Thoracic aorta (tissue), 2 donors: ENCODE results near the gene ZNF267. TPM values are rescaled to one million over a fixed set of nuclear protein-coding genes. Genes with fewer than 3 reads are reported as not detected.

Experiments used
- ATAC-seq: fragments of 150-250 bp; one replicate; pipeline ENCODE4 v1.8.0; 2017; ENCODE audit warnings: low read depth; ENCODE audit not compliant: insufficient number of reproducible peaks, low FRiP score
- DNase-seq: peaks from one replicate; pipeline ENCODE4 v3.0.0-alpha.2; 2020; ENCODE audit warnings: low spot score
- H3K27ac ChIP-seq, 2 donors: fragments of 200-600 bp; sonication (generic); 1 replicate in 1 of 2; 2 replicates in 1 of 2; pipeline ENCODE4 v1.5.1; 2016; ENCODE audit warnings: mild to moderate bottlenecking in 2 of 2, moderate library complexity in 2 of 2
- H3K27me3 ChIP-seq: fragments of 200-600 bp; sonication (generic); replicated peaks from 2 replicates; pipeline ENCODE4 v1.6.0; 2016; ENCODE audit warnings: mild to moderate bottlenecking; ENCODE audit not compliant: insufficient read depth
- H3K36me3 ChIP-seq: fragments of 200-600 bp; sonication (generic); one replicate; pipeline ENCODE4 v1.5.1; 2016
- H3K4me1 ChIP-seq, 2 donors: fragments of 200-600 bp; sonication (generic); 1 replicate in 1 of 2; 2 replicates in 1 of 2; pipeline versions ENCODE4 v1.5.1 to v1.6.0; 2016; ENCODE audit warnings: low read depth in 2 of 2, mild to moderate bottlenecking in 1 of 2; ENCODE audit not compliant: control insufficient read depth in 1 of 2
- H3K4me3 ChIP-seq: fragments of 200-600 bp; sonication (generic); 2 replicates; pipeline ENCODE4 v1.5.1; 2016; ENCODE audit warnings: mild to moderate bottlenecking
- H3K9me3 ChIP-seq: fragments of 200-600 bp; sonication (generic); 2 replicates; pipeline ENCODE4 v1.5.1; 2016
- total RNA-seq, 2 donors: library from RNA; depleted of rRNA; stranded (reverse); fragments of >200 nt; gene quantifications; one replicate each; pipeline versions ENCODE4 v1.1.0 to v1.2.3, GENCODE V29; 2016
- TF ChIP-seq, protein P1 (sequence below): fragments of 200-600 bp; sonication (generic); IDR thresholded peaks from one replicate; pipeline ENCODE4 v1.5.1; 2019; ENCODE audit warnings: antibody characterized with exemption

The ZNF267 gene
- total RNA-seq, 2 donors from 2014 or later, result 5.6 to 16.0 TPM

DNA sequence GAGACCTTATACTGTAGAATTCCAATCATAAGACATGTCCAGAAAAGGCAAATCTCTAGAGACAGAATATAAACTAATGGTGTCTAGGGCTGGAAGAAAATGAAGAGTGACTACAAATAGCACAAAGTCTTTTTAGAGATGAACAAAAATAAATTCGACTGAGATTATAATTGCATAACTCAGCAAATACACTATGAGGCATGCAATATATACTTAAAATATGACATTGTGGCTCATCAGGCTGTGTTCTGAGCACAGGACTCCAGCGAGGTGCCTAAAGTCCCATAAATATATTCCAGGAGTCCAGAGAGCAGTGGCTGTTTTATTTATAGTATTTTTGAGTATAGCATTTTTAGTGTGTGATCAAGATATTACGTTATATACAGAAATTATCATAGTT lies 13.1 kb upstream of the ZNF267 start:
- ATAC-seq, result no peak

DNA sequence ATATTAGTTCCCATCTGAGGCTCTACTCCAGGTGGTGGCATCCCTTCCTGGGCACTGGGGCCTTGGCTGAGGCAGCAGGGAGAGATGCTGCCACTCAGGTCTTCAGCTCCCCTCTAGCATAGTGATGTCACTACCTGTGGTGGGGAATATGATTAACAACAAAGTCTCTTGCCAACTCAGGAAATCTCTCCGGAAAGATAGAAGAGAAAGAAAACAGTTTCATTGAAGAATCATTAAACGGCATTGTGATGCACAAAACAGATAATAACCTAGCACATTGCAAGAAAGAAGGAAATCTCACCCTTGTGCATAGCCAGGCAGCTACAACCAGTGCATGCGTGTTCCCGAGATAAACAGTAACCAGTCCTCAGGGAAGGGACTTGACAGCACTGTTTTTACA lies 12.2 kb upstream of the ZNF267 start:
- DNase-seq, result no peak
- ATAC-seq, result no peak
- no peaks in the 10 kb centered on the region for H3K9me3 ChIP-seq
- H3K4me3 ChIP-seq, result no peak overlapping the region
- no peaks in the 10 kb centered on the region for H3K27me3 ChIP-seq
- H3K27ac ChIP-seq, result no peak overlapping the region
- TF ChIP-seq, protein P1, sequence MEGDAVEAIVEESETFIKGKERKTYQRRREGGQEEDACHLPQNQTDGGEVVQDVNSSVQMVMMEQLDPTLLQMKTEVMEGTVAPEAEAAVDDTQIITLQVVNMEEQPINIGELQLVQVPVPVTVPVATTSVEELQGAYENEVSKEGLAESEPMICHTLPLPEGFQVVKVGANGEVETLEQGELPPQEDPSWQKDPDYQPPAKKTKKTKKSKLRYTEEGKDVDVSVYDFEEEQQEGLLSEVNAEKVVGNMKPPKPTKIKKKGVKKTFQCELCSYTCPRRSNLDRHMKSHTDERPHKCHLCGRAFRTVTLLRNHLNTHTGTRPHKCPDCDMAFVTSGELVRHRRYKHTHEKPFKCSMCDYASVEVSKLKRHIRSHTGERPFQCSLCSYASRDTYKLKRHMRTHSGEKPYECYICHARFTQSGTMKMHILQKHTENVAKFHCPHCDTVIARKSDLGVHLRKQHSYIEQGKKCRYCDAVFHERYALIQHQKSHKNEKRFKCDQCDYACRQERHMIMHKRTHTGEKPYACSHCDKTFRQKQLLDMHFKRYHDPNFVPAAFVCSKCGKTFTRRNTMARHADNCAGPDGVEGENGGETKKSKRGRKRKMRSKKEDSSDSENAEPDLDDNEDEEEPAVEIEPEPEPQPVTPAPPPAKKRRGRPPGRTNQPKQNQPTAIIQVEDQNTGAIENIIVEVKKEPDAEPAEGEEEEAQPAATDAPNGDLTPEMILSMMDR, result no peak
- no peaks in the 10 kb centered on the region for H3K4me1 ChIP-seq
- H3K36me3 ChIP-seq, result no peaks in the 10 kb centered on the region

More for the DNA sequence above, 13.1 kb upstream of the ZNF267 start:
- no peaks in the 10 kb centered on the region for H3K27me3 ChIP-seq
- H3K4me3 ChIP-seq, result no peak overlapping the region
- no peaks in the 10 kb centered on the region for H3K4me1 ChIP-seq
- H3K27ac ChIP-seq, result no peak overlapping the region
- H3K36me3 ChIP-seq, result no peaks in the 10 kb centered on the region
- TF ChIP-seq, protein P1, result no peak
- DNase-seq, result no peak
- H3K9me3 ChIP-seq, result no peaks in the 10 kb centered on the region

DNA sequence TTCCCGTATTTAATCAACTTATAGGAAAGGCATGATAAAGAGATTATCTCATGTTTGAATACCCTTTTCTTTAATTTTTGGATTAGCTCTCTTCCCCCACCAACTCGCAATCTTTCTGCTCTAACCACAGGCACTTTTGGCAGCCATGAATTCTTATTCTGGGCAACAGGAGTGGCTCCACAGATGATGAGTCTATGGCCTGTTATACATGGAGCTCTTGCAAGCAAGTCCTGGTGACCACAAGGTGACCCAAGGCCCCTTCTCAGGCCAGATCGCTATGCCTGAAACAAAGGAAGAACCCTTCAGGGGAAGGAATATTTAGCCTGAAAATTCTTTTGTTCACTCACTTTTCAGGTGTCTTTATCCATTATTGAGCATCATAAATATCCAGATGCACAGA lies 10.8 kb upstream of the ZNF267 start:
- Histone ChIP-seq H3K9me3 (no peaks in the 10 kb centered on the region), H3K27me3 (no peaks in the 10 kb centered on the region), H3K4me1 (no peaks in the 10 kb centered on the region), H3K27ac (no peak overlapping the region), H3K36me3 (no peaks in the 10 kb centered on the region), H3K4me3 (no peak overlapping the region)
- no peak for DNase-seq
- TF ChIP-seq, protein P1, result no peak
- ATAC-seq, result no peak

DNA sequence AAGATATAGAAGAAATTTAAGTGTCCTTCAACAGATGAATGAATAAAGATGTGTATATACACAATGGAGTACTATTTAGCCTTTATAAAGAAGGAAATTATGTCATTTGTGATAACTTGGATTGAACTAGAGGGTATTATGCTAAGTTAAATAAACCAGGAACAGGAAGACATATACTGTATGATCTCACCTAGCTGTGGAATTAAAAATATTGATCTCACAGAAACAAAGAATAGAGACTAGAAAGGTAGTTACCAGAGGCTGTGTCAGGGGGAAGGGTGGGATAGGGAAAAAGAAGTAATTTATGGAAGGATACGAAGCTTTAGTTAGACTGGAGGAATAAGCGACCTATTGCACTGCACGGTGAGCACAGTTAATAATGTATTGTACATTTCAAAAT lies 5.4 kb upstream of the ZNF267 start:
- H3K27ac ChIP-seq, result no peak overlapping the region
- DNase-seq (no peak), ATAC-seq (no peak)
- no peaks in the 10 kb centered on the region for H3K9me3 ChIP-seq
- no peaks in the 10 kb centered on the region for H3K36me3 ChIP-seq
- no peak overlapping the region for H3K4me3 ChIP-seq
- H3K4me1 ChIP-seq, result peaks cover 2 to 3% of the 10 kb centered on the region in 2 donors
- no peaks in the 10 kb centered on the region for H3K27me3 ChIP-seq
- TF ChIP-seq, protein P1, result no peak

DNA sequence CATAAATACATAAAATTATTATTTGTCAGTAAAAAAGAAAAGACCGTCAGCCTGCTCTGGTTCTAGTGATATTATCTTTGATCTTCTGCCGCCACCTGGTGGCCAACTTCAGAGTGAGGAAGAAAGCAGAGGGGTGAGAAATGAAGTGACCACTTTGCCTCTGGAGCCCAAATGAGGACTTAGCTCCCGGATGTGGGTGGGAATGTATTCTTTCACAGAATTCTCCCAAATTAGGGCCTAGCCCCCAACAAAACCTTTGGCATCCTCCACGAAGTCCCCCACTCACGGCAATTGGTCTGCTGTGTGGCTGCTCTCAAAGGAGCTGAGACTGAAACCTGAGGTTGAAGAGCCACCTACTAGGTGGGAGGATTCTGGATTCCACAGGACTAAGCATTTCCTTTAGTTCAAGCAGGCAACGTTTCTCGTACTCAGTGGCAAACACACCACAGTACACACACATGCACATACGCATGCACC lies 4.9 kb upstream of the ZNF267 start:
- H3K36me3 ChIP-seq, result no peaks in the 10 kb centered on the region
- no peak overlapping the region for H3K27ac ChIP-seq
- no peak for ATAC-seq
- H3K4me1 ChIP-seq, result peaks cover 4 to 5% of the 10 kb centered on the region in 2 donors
- H3K4me3 ChIP-seq, result peak overlapping the region; percentile 22
- H3K9me3 ChIP-seq, result no peaks in the 10 kb centered on the region
- DNase-seq, result peak; percentile 76
- TF ChIP-seq, protein P1, result peak; percentile 86
- no peaks in the 10 kb centered on the region for H3K27me3 ChIP-seq
